Measurements from ENCODE around the gene ZNF292. TPM values are rescaled to one million over a fixed set of nuclear protein-coding genes. Genes with fewer than 3 reads are reported as not detected.

The ZNF292 gene
- total RNA-seq, 1 experiment from 2014 or later: 44.6 TPM

DNA sequence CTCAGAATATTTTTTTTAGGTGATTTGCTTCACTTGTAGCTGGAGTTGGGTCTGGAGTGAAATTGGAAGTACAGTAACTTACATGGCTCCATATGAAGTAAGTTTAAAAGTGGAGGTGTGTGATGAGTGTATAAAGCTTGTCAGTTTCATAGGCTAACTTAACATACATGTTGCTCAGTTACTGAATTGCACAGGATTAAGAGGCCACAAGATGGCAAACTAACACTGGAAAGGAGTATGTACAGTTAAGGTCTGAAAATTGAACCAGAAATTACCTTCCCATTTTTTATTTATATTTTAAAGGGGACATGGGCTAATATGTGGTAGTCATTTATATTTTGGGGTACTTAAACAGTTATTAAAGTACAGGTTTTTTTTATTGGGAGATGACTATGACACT lies 121.8 kb downstream of the ZNF292 start:
- H3K4me3 Mint-ChIP-seq (ENCODE audit: low read depth, unreplicated experiment): no peak overlapping the region
- no peaks in the 10 kb centered on the region for H3K4me1 Mint-ChIP-seq (ENCODE audit: low read depth, unreplicated experiment)
- H3K9me3 Mint-ChIP-seq (ENCODE audit: low read depth, unreplicated experiment): no peaks in the 10 kb centered on the region
- DNase-seq: no peak
- intact Hi-C loops (cut with micrococcal nuclease; ENCODE audit: unreplicated experiment): loop anchor here (1.0 kb wide), 1 partner anchor 114 kb away; no protein-coding TSS in a partner anchor
- H3K27ac Mint-ChIP-seq (ENCODE audit: unreplicated experiment): no peak overlapping the region
- H3K36me3 Mint-ChIP-seq (ENCODE audit: insufficient read depth, unreplicated experiment): no peaks in the 10 kb centered on the region
- TF ChIP-seq, protein P1, sequence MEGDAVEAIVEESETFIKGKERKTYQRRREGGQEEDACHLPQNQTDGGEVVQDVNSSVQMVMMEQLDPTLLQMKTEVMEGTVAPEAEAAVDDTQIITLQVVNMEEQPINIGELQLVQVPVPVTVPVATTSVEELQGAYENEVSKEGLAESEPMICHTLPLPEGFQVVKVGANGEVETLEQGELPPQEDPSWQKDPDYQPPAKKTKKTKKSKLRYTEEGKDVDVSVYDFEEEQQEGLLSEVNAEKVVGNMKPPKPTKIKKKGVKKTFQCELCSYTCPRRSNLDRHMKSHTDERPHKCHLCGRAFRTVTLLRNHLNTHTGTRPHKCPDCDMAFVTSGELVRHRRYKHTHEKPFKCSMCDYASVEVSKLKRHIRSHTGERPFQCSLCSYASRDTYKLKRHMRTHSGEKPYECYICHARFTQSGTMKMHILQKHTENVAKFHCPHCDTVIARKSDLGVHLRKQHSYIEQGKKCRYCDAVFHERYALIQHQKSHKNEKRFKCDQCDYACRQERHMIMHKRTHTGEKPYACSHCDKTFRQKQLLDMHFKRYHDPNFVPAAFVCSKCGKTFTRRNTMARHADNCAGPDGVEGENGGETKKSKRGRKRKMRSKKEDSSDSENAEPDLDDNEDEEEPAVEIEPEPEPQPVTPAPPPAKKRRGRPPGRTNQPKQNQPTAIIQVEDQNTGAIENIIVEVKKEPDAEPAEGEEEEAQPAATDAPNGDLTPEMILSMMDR (IDR thresholded peaks at IDR 0.05; ENCODE audit: unreplicated experiment): no peak
- no TSS peak for BruUV-seq (replicated peaks)
- H3K27me3 Mint-ChIP-seq (ENCODE audit: unreplicated experiment): no peaks in the 10 kb centered on the region
- CTCF ChIA-PET: interaction anchor here (0.8 to 1.0 kb wide), 2 partner anchors 10 to 38 kb away, joined by 3 to 4 read pairs; no protein-coding TSS in a partner anchor

DNA sequence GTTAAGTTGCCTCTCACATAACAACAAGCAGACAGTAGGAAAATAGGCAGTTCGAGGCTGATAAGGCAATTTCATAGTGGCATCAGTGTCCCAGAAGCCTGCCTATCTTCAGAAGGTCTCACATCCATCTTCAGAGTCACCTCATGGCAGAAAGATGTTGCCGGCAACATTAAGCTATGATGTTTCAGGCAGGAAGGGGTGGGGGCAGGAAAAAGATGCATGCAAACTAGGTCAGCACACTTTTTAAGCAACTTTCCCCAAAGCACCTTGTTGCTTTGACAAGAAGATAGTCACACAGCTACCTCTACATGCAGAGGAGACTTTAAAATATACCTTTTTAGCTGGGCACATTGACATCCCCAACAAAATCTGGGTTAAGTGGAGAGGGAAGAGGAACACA lies 123.8 kb downstream of the ZNF292 start:
- H3K9me3 Mint-ChIP-seq (ENCODE audit: low read depth, unreplicated experiment): no peaks in the 10 kb centered on the region
- CTCF ChIA-PET: no interaction called here
- no peaks in the 10 kb centered on the region for H3K4me1 Mint-ChIP-seq (ENCODE audit: low read depth, unreplicated experiment)
- H3K27me3 Mint-ChIP-seq (ENCODE audit: unreplicated experiment): no peaks in the 10 kb centered on the region
- H3K4me3 Mint-ChIP-seq (ENCODE audit: low read depth, unreplicated experiment): no peak overlapping the region
- no peaks in the 10 kb centered on the region for H3K36me3 Mint-ChIP-seq (ENCODE audit: insufficient read depth, unreplicated experiment)
- TF ChIP-seq, protein P1 (IDR thresholded peaks at IDR 0.05; ENCODE audit: unreplicated experiment): no peak
- intact Hi-C loops (cut with micrococcal nuclease; ENCODE audit: unreplicated experiment): no loop called here
- DNase-seq: no peak
- no peak overlapping the region for H3K27ac Mint-ChIP-seq (ENCODE audit: unreplicated experiment)
- BruUV-seq (replicated peaks): no TSS peak

DNA sequence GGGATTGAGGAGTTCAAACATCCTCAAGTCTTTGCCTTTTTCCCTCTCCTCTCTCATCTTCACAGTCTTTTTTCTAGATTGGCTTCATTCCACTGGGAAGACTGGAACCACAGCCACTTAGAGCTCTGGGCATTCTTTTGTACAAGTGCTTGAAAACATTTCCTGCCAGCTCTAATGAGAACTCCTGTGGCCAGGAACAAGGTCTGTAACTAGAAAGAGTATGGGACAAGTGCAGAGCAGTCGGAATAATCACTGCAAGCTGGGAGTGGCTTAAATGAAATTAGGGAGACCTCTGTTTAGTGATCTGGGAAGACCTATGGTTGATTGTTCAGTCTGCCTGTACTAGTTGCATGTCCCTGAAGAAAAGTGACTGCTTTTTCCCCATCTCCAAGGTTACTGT lies 126.1 kb downstream of the ZNF292 start:
- Mint-ChIP-seq H3K9me3 (ENCODE audit: low read depth, unreplicated experiment) (peaks cover 3% of the 10 kb centered on the region), H3K4me3 (ENCODE audit: low read depth, unreplicated experiment) (no peak overlapping the region), H3K36me3 (ENCODE audit: insufficient read depth, unreplicated experiment) (no peaks in the 10 kb centered on the region), H3K4me1 (ENCODE audit: low read depth, unreplicated experiment) (no peaks in the 10 kb centered on the region), H3K27me3 (ENCODE audit: unreplicated experiment) (peaks cover 16% of the 10 kb centered on the region), H3K27ac (ENCODE audit: unreplicated experiment) (no peak overlapping the region)
- CTCF ChIA-PET: interaction anchor here (0.7 kb wide), 1 partner anchor 417 kb away, joined by 4 read pairs; no protein-coding TSS in a partner anchor
- DNase-seq: no peak
- TF ChIP-seq, protein P1 (IDR thresholded peaks at IDR 0.05; ENCODE audit: unreplicated experiment): no peak
- no TSS peak for BruUV-seq (replicated peaks)
- intact Hi-C loops (cut with micrococcal nuclease; ENCODE audit: unreplicated experiment): no loop called here

DNA sequence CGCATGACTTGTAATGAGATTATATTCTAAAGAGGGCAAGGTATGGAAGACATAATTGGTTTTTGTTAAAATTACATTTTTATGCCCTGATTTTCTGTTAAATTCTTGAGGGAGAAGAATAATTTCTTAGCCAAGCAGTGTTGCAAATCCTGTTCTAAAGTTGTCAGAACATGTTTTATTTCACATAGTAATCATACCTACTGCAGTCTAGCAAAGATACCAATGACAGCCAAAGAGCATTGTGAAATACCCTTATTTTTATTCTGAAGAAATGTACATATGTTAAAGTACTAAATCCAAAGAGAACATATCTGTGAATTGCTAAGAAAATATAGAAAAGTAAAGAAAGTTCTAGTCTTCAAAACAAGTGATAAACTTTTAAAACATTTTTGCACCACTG lies 127.4 kb downstream of the ZNF292 start:
- no peak for DNase-seq
- no TSS peak for BruUV-seq (replicated peaks)
- TF ChIP-seq, protein P1 (IDR thresholded peaks at IDR 0.05; ENCODE audit: unreplicated experiment): no peak
- H3K27me3 Mint-ChIP-seq (ENCODE audit: unreplicated experiment): peaks cover 21% of the 10 kb centered on the region
- no peak overlapping the region for H3K27ac Mint-ChIP-seq (ENCODE audit: unreplicated experiment)
- H3K36me3 Mint-ChIP-seq (ENCODE audit: insufficient read depth, unreplicated experiment): no peaks in the 10 kb centered on the region
- CTCF ChIA-PET: no interaction called here
- H3K4me3 Mint-ChIP-seq (ENCODE audit: low read depth, unreplicated experiment): no peak overlapping the region
- H3K4me1 Mint-ChIP-seq (ENCODE audit: low read depth, unreplicated experiment): no peaks in the 10 kb centered on the region
- intact Hi-C loops (cut with micrococcal nuclease; ENCODE audit: unreplicated experiment): no loop called here
- peaks cover 3% of the 10 kb centered on the region for H3K9me3 Mint-ChIP-seq (ENCODE audit: low read depth, unreplicated experiment)

Measured in Calu3 (cell line).